ENCODE data around the gene ABCF2. TPM values are rescaled to one million over a fixed set of nuclear protein-coding genes. Genes with fewer than 3 reads are reported as not detected.

Gene ABCF2
- total RNA-seq, 1 donor from 2014 or later, result 20.9 TPM

- H3K27ac ChIP-seq (ENCODE audit: low read depth, low read length), result no peak overlapping the region
- H3K27me3 ChIP-seq (ENCODE audit: control insufficient read depth in 3 of 3, insufficient read depth in 3 of 3, low read length in 3 of 3), result no peaks in the 10 kb centered on the region
- no peak overlapping the region for H3K9ac ChIP-seq (ENCODE audit: low read depth in 1 of 3, low read length in 3 of 3)
- no peaks in the 10 kb centered on the region for H3K9me3 ChIP-seq (ENCODE audit: control insufficient read depth in 3 of 3, low read length in 3 of 3)
- no peak overlapping the region for H3K4me3 ChIP-seq (ENCODE audit: low read length in 3 of 3)
- peaks cover 26 to 60% (median 34%) of the 10 kb centered on the region in 3 donors for H3K4me1 ChIP-seq (ENCODE audit: control insufficient read depth in 3 of 3, insufficient read depth in 3 of 3, low read length in 3 of 3)
- peaks cover 0 to 5% (median 0%) of the 10 kb centered on the region in 3 donors for H3K36me3 ChIP-seq (ENCODE audit: control insufficient read depth in 3 of 3, insufficient read depth in 3 of 3, low read length in 3 of 3)
Observed at GRCh38 chr7:151189038-151189437, 38.0 kb downstream of the ABCF2 start.

- Histone ChIP-seq H3K4me3 (ENCODE audit: low read length in 3 of 3) (peak overlapping the region; percentile 59 to 75 (median 68)), H3K9me3 (ENCODE audit: control insufficient read depth in 3 of 3, low read length in 3 of 3) (no peaks in the 10 kb centered on the region), H3K36me3 (ENCODE audit: control insufficient read depth in 3 of 3, insufficient read depth in 3 of 3, low read length in 3 of 3) (peaks cover 0 to 5% (median 0%) of the 10 kb centered on the region in 3 donors), H3K27me3 (ENCODE audit: control insufficient read depth in 3 of 3, insufficient read depth in 3 of 3, low read length in 3 of 3) (no peaks in the 10 kb centered on the region), H3K4me1 (ENCODE audit: control insufficient read depth in 3 of 3, insufficient read depth in 3 of 3, low read length in 3 of 3) (peaks cover 26 to 60% (median 34%) of the 10 kb centered on the region in 3 donors), H3K9ac (ENCODE audit: low read depth in 1 of 3, low read length in 3 of 3) (peak overlapping the region; percentile 81 to 99 (median 86)), H3K27ac (ENCODE audit: low read depth, low read length) (peak overlapping the region; percentile 97)
Observed at GRCh38 chr7:151188252-151188542, 38.8 kb downstream of the ABCF2 start.

DNA sequence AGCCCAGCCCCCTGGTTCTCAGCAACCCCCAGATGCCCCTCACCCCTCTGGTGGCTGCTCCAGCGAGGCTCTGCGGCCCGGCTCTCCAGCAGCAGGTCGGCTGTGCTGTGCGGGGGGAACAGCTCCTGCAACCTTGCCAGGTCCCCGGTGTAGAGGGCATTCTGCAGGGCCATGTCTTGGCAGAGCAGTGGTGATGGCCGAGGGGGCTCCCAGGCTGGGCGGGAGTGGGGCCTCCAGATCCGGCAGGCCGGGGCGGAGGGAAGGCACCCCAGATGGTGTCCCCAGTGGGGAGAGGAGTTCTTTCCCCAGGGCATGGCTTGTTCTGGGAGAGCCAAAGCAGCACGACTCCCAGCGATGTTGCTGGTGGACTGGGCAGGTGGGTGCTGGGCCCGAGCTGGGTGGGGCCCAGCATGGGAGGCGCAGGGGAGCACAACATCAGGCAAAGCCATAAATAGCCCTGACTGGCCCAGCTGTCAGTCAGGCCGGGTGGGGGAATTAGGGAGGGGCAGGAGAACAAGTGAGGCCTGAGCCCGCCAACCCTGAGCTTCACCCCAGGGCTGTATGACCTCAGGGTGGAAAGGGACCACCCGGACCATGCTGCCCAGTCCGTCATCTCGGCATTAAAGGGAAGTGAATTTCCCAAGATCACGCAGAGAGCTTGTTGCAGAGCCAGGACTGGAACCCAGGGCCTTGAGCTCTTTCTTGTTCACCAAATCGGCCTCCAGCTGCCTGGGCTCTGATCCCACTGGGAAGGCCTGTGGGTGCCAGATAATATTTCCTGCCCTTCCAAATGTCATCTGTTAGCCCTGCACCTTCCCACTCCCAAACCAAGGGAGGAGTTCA is 39.4 kb downstream of the ABCF2 start:
- Histone ChIP-seq H3K4me1 (ENCODE audit: control insufficient read depth in 3 of 3, insufficient read depth in 3 of 3, low read length in 3 of 3) (peaks cover 26 to 66% (median 38%) of the 10 kb centered on the region in 3 donors), H3K27me3 (ENCODE audit: control insufficient read depth in 3 of 3, insufficient read depth in 3 of 3, low read length in 3 of 3) (no peaks in the 10 kb centered on the region), H3K36me3 (ENCODE audit: control insufficient read depth in 3 of 3, insufficient read depth in 3 of 3, low read length in 3 of 3) (peaks cover 0 to 5% (median 4%) of the 10 kb centered on the region in 3 donors), H3K9ac (ENCODE audit: low read depth in 1 of 3, low read length in 3 of 3) (peak overlapping the region; percentile 81 to 99 (median 86)), H3K27ac (ENCODE audit: low read depth, low read length) (peak overlapping the region; percentile 97), H3K4me3 (ENCODE audit: low read length in 3 of 3) (peak overlapping the region; percentile 69 to 87 (median 75)), H3K9me3 (ENCODE audit: control insufficient read depth in 3 of 3, low read length in 3 of 3) (no peaks in the 10 kb centered on the region)

DNA sequence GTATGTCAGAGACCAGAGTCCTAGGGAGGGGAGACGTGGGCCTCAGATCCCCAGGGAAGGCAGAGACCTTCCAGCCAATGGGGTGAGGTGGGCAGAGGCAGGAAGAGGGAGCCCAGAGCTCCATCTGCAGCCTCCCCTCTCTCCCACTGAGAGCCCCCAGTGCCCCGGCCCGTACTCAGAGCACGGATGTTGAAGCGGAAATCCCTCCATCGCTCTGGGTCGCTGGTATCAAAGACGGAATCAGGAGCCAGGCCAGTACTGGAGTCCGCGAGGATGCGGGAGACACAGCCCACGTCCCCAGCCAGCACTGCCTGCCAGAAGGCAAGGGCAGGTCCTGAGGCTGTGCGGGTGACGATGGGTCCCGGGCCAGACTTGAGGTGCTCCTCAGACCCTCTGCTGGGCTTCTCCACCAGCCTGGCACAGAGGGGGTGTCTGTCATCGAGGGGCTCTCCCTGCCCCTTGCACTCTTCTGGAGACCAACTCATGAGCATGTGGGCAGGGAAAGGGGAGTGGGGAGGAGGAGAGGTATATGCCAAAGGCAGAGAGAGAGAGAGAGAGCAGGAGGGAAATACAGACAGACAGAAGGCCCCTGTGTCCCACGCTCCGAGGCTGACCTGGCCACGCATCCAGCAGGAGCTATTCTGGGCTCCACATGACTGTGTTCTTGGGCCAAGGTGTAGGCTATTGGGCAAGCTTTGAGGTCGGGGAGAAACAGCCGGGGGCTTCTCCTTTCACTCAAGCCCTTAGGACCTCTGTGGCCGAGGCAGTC is 40.2 kb downstream of the ABCF2 start, which contains the start of gene ASB10:
TSS of gene ASB10 (minus strand) at position 611 of the 769 bp plus-strand sequence. CDS start at position 491, 120 bp downstream.
- H3K36me3 ChIP-seq (ENCODE audit: control insufficient read depth in 3 of 3, insufficient read depth in 3 of 3, low read length in 3 of 3), result peaks cover 0 to 6% (median 5%) of the 10 kb centered on the region in 3 donors
- H3K4me3 ChIP-seq (ENCODE audit: low read length in 3 of 3), result peak within 1 kb of the TSS; percentile 69 to 87 (median 75)
- peak within 1 kb of the TSS; percentile 97 for H3K27ac ChIP-seq (ENCODE audit: low read depth, low read length)
- no peaks in the 10 kb centered on the region for H3K27me3 ChIP-seq (ENCODE audit: control insufficient read depth in 3 of 3, insufficient read depth in 3 of 3, low read length in 3 of 3)
- no peaks in the 10 kb centered on the region for H3K9me3 ChIP-seq (ENCODE audit: control insufficient read depth in 3 of 3, low read length in 3 of 3)
- peak within 1 kb of the TSS; percentile 81 to 99 (median 86) for H3K9ac ChIP-seq (ENCODE audit: low read depth in 1 of 3, low read length in 3 of 3)
- H3K4me1 ChIP-seq (ENCODE audit: control insufficient read depth in 3 of 3, insufficient read depth in 3 of 3, low read length in 3 of 3), result peaks cover 29 to 67% (median 41%) of the 10 kb centered on the region in 3 donors

- no peaks in the 10 kb centered on the region for H3K27me3 ChIP-seq (ENCODE audit: control insufficient read depth in 3 of 3, insufficient read depth in 3 of 3, low read length in 3 of 3)
- no peaks in the 10 kb centered on the region for H3K9me3 ChIP-seq (ENCODE audit: control insufficient read depth in 3 of 3, low read length in 3 of 3)
- peak overlapping the region; percentile 81 to 99 (median 86) for H3K9ac ChIP-seq (ENCODE audit: low read depth in 1 of 3, low read length in 3 of 3)
- H3K4me3 ChIP-seq (ENCODE audit: low read length in 3 of 3), result peak overlapping the region; percentile 69 to 87 (median 75)
- peaks cover 0 to 8% (median 7%) of the 10 kb centered on the region in 3 donors for H3K36me3 ChIP-seq (ENCODE audit: control insufficient read depth in 3 of 3, insufficient read depth in 3 of 3, low read length in 3 of 3)
- H3K27ac ChIP-seq (ENCODE audit: low read depth, low read length), result peak overlapping the region; percentile 97
- peaks cover 24 to 67% (median 42%) of the 10 kb centered on the region in 3 donors for H3K4me1 ChIP-seq (ENCODE audit: control insufficient read depth in 3 of 3, insufficient read depth in 3 of 3, low read length in 3 of 3)
Observed at GRCh38 chr7:151185762-151186639, 41.0 kb downstream of the ABCF2 start.

- H3K9ac ChIP-seq (ENCODE audit: low read depth in 1 of 3, low read length in 3 of 3), result peak overlapping the region in 1 of 3 donors; percentile 66
- peaks cover 9 to 29% (median 21%) of the 10 kb centered on the region in 3 donors for H3K36me3 ChIP-seq (ENCODE audit: control insufficient read depth in 3 of 3, insufficient read depth in 3 of 3, low read length in 3 of 3)
- H3K9me3 ChIP-seq (ENCODE audit: control insufficient read depth in 3 of 3, low read length in 3 of 3), result no peaks in the 10 kb centered on the region
- H3K27me3 ChIP-seq (ENCODE audit: control insufficient read depth in 3 of 3, insufficient read depth in 3 of 3, low read length in 3 of 3), result no peaks in the 10 kb centered on the region
- H3K27ac ChIP-seq (ENCODE audit: low read depth, low read length), result no peak overlapping the region
- H3K4me3 ChIP-seq (ENCODE audit: low read length in 3 of 3), result peak overlapping the region in 2 of 3 donors; percentile 13 to 46
- peaks cover 36 to 82% (median 53%) of the 10 kb centered on the region in 3 donors for H3K4me1 ChIP-seq (ENCODE audit: control insufficient read depth in 3 of 3, insufficient read depth in 3 of 3, low read length in 3 of 3)
Observed at GRCh38 chr7:151181011-151181431, 46.0 kb downstream of the ABCF2 start.

DNA sequence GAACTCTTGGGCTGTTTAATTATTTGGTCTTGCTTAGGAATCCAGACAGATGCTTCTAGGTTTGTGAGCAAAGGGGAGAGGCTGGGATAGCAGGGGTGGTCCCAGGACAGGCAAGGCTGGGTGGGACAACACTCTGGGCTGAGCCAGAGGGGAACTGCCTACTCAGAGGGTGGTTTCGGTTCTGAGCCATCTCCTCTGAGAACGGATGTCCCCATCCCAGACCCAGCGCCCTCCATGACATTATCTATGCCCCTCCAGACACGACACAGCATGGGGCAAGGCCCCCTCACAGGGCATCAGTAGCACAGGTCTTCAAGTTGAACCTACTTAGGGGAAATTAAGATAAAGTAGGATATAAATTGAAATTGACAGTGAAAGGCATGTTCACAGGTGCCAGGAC is 47.1 kb downstream of the ABCF2 start:
- no peak overlapping the region for H3K27ac ChIP-seq (ENCODE audit: low read depth, low read length)
- H3K27me3 ChIP-seq (ENCODE audit: control insufficient read depth in 3 of 3, insufficient read depth in 3 of 3, low read length in 3 of 3), result peaks cover 0 to 3% (median 3%) of the 10 kb centered on the region in 3 donors
- peaks cover 39 to 82% (median 57%) of the 10 kb centered on the region in 3 donors for H3K4me1 ChIP-seq (ENCODE audit: control insufficient read depth in 3 of 3, insufficient read depth in 3 of 3, low read length in 3 of 3)
- H3K9ac ChIP-seq (ENCODE audit: low read depth in 1 of 3, low read length in 3 of 3), result no peak overlapping the region
- no peak overlapping the region for H3K4me3 ChIP-seq (ENCODE audit: low read length in 3 of 3)
- H3K36me3 ChIP-seq (ENCODE audit: control insufficient read depth in 3 of 3, insufficient read depth in 3 of 3, low read length in 3 of 3), result peaks cover 9 to 33% (median 32%) of the 10 kb centered on the region in 3 donors
- no peaks in the 10 kb centered on the region for H3K9me3 ChIP-seq (ENCODE audit: control insufficient read depth in 3 of 3, low read length in 3 of 3)

DNA sequence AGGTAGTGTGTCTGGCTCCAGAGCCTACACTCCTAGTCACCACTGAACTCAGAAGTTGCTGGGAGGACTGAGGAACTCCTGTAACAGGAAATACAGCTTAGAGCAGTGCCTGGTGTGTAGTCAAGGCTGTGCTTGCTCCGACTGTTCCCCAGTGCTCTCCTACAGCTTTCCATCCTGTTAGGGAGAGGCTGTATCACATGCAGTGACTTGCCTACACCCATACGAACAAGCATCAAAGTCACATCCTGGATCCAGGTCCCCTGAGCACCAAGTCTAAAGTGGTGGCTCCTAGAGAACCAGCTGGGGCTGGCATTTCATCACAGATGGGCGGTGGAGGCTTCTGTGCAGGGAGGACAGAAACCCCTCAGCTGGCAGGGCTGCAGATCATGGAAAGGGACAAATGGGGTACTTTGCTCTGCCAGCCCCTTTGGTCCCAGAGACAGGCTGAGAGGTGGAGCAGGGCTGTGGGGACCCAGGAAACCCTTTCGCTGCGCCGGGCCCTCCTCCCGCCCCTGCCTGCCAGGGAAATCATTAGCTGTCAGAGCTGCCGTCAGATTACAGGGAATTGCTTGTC is 47.6 kb downstream of the ABCF2 start:
- no peak overlapping the region for H3K27ac ChIP-seq (ENCODE audit: low read depth, low read length)
- H3K4me3 ChIP-seq (ENCODE audit: low read length in 3 of 3), result no peak overlapping the region
- peak overlapping the region in 1 of 3 donors; percentile 16 for H3K9ac ChIP-seq (ENCODE audit: low read depth in 1 of 3, low read length in 3 of 3)
- no peaks in the 10 kb centered on the region for H3K9me3 ChIP-seq (ENCODE audit: control insufficient read depth in 3 of 3, low read length in 3 of 3)
- peaks cover 0 to 5% (median 3%) of the 10 kb centered on the region in 3 donors for H3K27me3 ChIP-seq (ENCODE audit: control insufficient read depth in 3 of 3, insufficient read depth in 3 of 3, low read length in 3 of 3)
- H3K36me3 ChIP-seq (ENCODE audit: control insufficient read depth in 3 of 3, insufficient read depth in 3 of 3, low read length in 3 of 3), result peaks cover 9 to 33% (median 32%) of the 10 kb centered on the region in 3 donors
- peaks cover 39 to 85% (median 58%) of the 10 kb centered on the region in 3 donors for H3K4me1 ChIP-seq (ENCODE audit: control insufficient read depth in 3 of 3, insufficient read depth in 3 of 3, low read length in 3 of 3)

- H3K4me3 ChIP-seq (ENCODE audit: low read length in 3 of 3), result no peak overlapping the region
- H3K9ac ChIP-seq (ENCODE audit: low read depth in 1 of 3, low read length in 3 of 3), result peak overlapping the region in 2 of 3 donors; percentile 32 to 45
- H3K36me3 ChIP-seq (ENCODE audit: control insufficient read depth in 3 of 3, insufficient read depth in 3 of 3, low read length in 3 of 3), result peaks cover 9 to 33% (median 30%) of the 10 kb centered on the region in 3 donors
- peaks cover 39 to 83% (median 57%) of the 10 kb centered on the region in 3 donors for H3K4me1 ChIP-seq (ENCODE audit: control insufficient read depth in 3 of 3, insufficient read depth in 3 of 3, low read length in 3 of 3)
- H3K9me3 ChIP-seq (ENCODE audit: control insufficient read depth in 3 of 3, low read length in 3 of 3), result no peaks in the 10 kb centered on the region
- H3K27ac ChIP-seq (ENCODE audit: low read depth, low read length), result no peak overlapping the region
- peaks cover 0 to 5% (median 3%) of the 10 kb centered on the region in 3 donors for H3K27me3 ChIP-seq (ENCODE audit: control insufficient read depth in 3 of 3, insufficient read depth in 3 of 3, low read length in 3 of 3)
Observed at GRCh38 chr7:151178831-151179230, 48.2 kb downstream of the ABCF2 start.
